SH-SY5Y (cell line): Measurements from ENCODE around the gene TAGLN.

Experiments used
- GATA2 ChIP-seq: IDR thresholded peaks from 2 replicates; pipeline ENCODE4 v1.6.1; 2011; ENCODE audit warnings: mild to moderate bottlenecking, low read depth, low read length
- GATA3 ChIP-seq: IDR thresholded peaks from 2 replicates; pipeline ENCODE4 v1.6.1; 2011; ENCODE audit warnings: low read depth, mild to moderate bottlenecking, low read length, moderate library complexity

The TAGLN gene

GRCh38 chr11:117177534-117178209, 21.5 kb upstream of the TAGLN start:
- no peak for TF ChIP-seq GATA3
- no peak for TF ChIP-seq GATA2

- TF ChIP-seq GATA3, result no peak
- TF ChIP-seq GATA2, result no peak
Measured at GRCh38 chr11:117178210-117179034, 20.7 kb upstream of the TAGLN start, which contains the start of gene SIDT2. TSS of gene SIDT2 (plus strand) at chr11:117178743. CDS start at chr11:117179264, 521 bp downstream.

GRCh38 chr11:117179048-117179999, 19.8 kb upstream of the TAGLN start:
- TF ChIP-seq GATA2 (no peak), GATA3 (no peak)

GRCh38 chr11:117180020-117180419, 19.1 kb upstream of the TAGLN start:
- TF ChIP-seq GATA3, result no peak

- TF ChIP-seq GATA3 (no peak), GATA2 (no peak)
Measured at GRCh38 chr11:117180661-117181585, 18.2 kb upstream of the TAGLN start.

- TF ChIP-seq GATA3, result no peak
- TF ChIP-seq GATA2, result no peak
Measured at GRCh38 chr11:117181586-117182550, 17.3 kb upstream of the TAGLN start.

- TF ChIP-seq GATA2, result no peak
- no peak for TF ChIP-seq GATA3
Measured at GRCh38 chr11:117182551-117182935, 16.6 kb upstream of the TAGLN start.

- no peak for TF ChIP-seq GATA3
- TF ChIP-seq GATA2, result no peak
Measured at GRCh38 chr11:117183724-117184349, 15.3 kb upstream of the TAGLN start.

GRCh38 chr11:117185736-117186430, 13.3 kb upstream of the TAGLN start:
- no peak for TF ChIP-seq GATA3
- no peak for TF ChIP-seq GATA2

- TF ChIP-seq GATA3, result no peak
- TF ChIP-seq GATA2, result no peak
Measured at GRCh38 chr11:117186431-117186761, 12.8 kb upstream of the TAGLN start.

- TF ChIP-seq GATA2, result no peak
- TF ChIP-seq GATA3, result no peak
Measured at GRCh38 chr11:117187007-117187406, 12.2 kb upstream of the TAGLN start.
